NAMALWA (cell line): ENCODE results near the gene OVCA2.
"Not testable (repeated sequence)": the region's sequence is repeated elsewhere in the genome, so short reads cannot be mapped to it uniquely, and the experiment has no call there.

Experiments used
- DNase-seq: peaks from one replicate; pipeline ENCODE4 v3.0.0-alpha.2; 2015; ENCODE audit warnings: low spot score

OVCA2 gene

GRCh38 chr17:2041561-2042389 is at the start of gene OVCA2:
Gene OVCA2, plus strand, starts transcription at chr17:2042022. Its CDS starts 26 bp downstream, at chr17:2042048.
- DNase-seq = peak; percentile 90

- DNase-seq = no peak
These were observed 49.3 kb upstream of the OVCA2 start for GRCh38 chr17:1992541-1992940.

DNA sequence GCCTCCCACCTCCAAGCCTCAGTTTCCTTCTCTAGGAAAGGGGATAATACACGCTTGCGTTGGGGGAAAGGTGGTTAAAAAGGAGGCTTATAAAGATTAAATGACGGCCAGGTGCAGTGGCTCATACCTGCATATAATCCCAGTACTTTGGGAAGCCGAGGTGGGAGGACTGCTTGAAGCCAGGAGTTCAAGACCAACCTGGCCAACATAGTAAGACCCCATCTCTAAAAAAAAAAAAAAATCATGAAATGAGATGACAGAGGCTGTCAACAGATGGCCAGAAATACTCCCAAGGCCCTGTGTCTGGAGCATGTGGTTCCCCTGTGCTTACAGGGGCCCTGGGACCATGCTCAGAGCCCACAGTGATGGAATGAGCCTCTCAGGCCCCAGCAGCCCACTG is 47.1 kb upstream of the OVCA2 start:
- no peak for DNase-seq

DNA sequence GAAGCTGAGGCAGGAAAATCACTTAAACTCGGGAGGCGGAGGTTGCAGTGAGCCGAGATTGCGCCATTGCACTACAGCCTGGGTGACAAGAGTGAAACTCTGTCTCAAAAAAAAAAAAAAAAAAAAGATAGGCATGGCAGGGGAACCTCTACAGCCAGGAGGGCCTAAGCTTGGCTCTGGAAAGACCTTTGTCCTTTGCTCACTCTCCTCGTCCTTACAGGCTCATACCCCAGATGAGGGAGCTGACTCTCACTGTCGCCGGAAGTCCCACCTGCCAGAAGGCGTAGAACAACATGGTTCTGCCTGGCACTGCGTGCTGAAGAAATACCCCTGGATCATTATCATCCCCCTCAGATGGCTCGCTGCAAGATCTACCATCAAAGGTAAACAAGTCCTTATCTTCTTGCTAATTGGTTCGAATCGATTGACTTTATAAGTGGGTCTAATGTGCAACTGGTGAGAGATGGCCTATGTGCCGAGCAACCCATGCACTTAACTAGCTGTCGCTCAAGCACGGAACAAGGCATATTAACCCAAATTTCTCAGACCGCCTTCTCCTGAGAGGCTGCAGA is 46.4 kb upstream of the OVCA2 start:
- no peak for DNase-seq

DNA sequence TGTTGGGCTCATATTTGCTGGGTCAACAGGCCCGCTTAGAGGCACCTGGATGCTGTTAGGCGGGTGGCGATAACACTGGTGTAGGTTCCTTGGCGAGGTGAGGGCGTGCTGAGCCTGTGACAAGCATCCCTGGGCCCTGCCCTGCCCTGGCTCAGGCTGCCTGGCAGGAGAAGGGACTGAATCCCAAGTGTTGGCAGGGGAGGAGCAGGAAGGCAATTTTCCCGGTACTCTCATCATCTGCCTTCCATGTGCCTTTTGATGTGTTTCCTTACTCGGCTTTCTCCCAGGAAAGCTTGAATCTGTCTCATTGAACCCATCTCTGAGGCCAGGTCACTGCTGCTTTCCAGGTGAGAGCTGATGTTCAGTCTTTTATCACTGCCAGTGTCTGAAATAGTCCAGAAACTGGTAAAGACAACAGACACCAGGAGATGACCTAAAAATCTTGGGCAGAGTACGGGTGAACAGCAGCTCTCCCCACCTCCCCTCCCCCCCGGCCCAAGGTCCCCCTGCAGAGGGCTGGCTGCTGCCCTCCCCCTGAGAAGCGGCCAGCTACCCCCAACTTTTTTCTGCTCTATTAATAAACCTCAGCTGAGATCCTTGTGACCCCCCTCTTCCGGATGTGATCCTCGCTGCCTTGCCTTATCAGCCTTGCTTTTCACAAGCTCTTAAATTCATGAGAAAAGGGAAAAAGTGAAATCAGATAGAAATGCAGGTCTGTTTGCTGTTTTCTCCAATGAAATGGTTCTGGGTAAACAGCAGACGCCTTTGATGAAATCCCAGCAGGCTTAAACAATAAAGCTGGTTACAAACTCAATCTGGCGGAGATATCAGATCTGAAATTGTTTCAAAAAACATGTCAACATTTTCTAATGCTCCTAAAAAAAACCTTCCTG is 45.7 kb upstream of the OVCA2 start:
- no peak for DNase-seq

DNA sequence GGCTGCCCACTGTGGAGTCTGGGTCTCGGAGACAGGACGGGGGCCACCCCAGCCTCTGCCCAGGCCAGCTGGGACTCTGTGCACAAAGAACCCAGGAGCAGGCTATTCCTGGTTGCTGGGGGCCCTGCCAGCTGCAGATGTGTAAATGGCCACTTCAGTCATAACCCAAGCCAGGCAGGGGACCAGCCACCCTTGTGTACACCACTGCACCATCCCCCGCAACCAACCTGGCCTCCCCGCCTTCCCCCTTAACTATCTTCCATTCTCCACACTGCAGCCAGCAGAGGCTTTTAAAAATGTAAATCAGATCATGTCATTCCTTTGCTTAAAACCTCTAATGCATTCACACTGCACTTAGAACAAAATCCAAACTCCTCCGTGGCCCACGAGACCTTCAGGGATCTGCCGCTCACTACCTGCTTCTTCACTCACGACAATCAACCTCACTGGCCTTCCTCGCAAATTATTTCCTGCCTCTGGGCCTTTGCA is 45.0 kb upstream of the OVCA2 start:
- DNase-seq = no peak

DNA sequence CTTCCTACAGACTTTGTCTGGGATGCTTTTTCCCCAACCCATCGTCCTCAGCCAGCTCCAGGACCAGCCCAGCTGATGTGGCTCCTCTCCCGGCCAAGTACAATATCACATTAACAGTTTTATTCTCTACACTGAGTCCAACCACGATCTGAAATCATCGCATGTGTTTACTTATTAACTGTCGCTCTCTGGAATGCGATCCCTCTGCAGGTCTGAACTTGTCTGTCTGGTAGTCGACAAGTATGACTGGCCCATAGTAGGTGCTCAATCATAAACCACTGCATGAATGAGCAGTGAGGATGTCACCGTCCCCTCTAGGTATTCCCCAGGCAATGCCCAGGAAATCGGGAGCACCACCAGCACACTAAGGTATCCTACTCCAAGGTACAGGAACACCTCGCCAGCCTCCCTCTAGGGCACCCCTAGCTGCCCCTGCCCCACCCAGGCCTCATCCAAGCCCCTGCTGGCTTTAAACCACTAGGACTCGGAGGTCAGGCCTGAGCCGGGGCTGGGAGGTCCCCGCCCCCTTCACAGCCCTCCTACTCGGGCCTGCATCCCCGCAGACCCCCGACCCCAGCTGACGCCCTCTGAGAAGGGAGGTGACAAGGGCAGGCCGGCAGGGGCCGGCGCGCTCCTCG is 44.4 kb upstream of the OVCA2 start:
- DNase-seq = no peak

- DNase-seq = no peak
These were observed 43.7 kb upstream of the OVCA2 start for GRCh38 chr17:1997927-1998742.

DNA sequence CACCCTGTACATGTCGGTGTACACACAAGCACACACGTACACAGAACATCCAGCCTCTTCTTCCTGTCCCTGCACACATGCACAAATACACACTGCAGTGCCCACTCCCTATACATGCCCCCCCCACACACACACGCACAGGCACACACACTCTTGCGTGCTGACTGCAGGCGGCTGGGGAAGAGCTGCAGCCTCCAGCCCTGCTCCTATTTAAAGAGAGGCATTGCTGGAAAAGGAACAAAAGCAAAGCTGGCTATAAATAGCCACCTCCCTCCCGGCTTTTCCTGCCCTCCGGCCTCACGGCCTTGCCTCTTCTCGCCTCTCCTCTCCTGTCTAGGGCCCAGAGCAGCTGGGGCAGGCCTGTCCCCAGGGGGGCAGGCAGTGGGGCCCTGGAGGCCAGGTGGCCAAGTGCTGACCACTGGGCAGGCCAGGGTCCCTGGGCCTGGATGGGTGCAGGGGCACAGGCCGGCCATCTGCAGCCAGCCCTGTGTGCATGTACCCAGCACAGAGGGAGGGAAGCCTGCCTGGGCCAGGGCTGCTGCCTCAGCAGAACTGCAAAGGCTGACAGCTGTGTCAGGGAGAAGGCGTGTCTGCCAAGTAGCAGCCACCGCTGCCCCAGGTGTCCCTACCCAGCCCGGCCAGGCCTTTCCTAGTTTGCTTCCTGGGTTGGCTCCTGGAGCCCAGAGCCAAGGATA is 42.1 kb upstream of the OVCA2 start:
- no peak for DNase-seq

DNA sequence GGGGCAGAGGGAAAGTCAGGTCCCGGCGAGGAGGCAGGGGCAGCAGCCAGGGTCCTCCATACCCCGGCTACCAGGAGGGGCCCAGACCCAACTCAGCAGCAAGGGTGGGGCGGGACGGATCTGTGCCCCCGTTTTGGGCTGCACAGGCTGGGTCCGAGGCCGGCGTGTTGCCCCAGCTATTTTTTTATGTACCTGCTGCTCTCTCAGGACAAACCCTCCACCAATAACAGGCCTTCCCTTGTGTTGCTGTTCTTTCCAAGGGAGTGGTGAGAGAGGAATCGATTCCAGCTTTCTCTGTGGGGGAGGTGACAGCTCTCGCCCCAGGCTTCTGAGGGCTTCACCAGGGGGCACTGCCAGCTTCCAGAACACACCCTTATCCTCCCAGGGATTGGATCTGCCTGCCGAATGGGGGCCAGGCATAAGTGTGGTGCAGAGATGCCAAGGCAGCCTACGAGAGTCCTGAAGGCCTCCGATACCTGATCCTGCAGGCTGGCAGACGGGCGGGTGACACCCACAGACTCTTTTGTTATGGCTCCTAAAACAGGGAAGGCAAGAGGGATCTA is 39.0 kb upstream of the OVCA2 start:
- no peak for DNase-seq

GRCh38 chr17:2003525-2003924 is 38.3 kb upstream of the OVCA2 start:
- no peak for DNase-seq

DNA sequence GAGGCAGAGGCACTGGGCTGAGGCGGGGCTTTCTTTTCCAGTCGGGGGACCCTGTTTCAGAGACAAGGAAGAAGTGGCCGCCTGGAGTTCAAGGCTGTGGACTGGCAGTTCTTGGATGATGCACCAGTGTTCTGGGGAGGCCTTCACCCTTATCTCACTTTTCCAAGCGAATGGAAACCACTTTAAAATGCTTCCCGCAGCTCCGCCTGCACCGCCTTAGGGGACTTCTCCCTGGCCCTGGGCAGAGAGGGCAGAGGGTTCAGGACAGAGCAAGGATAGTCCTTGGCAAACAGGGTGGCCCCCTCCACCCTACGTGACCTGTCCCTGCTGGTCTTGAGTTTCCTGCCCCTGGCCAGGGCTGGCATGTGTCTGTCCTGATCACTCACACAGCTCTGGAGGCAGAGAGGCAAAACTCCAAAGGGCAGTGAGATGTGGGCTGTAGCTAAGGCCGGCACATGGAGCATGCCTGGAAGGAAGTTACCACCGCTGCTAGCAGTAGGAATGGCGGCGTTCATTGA is 37.3 kb upstream of the OVCA2 start:
- DNase-seq = no peak

DNA sequence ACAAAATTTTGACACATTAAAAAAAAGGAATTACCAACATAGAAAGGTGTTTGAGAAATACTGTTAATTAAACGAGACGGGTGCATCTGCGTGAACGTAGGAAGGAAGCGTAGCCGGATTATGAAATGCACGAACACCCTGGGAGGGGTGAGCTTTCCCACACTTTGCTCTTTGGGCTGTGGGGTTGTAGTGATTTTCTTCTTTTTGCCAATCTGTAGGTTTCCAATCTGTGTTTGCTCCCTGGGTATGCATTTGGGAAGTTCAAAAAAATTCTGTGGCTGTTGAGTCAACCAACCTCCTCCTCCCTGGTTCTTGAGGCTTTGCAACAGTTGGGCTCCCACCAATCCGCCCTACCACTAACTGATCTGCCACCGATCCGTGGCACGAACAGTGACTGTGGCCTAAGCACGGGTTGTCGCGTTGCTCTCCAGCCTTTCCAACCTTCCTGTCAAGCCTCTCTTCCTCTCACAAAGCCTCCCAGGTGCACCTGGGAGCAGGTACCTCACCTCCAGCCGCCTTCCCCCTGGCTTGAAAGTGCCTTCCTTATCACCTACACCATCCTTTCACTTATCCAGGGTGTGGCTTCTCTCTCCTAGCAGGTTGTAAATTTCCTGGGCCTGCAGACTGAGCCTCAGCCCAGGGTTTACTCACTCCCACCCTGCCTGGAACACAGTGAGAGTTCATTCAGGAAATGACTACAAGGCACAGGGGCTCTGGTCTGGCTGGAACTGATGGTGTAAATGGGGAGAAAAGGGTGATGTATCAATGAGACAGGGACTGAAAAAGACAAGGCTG is 33.3 kb upstream of the OVCA2 start:
- DNase-seq = no peak

GRCh38 chr17:2009737-2010136 is 32.1 kb upstream of the OVCA2 start:
- no peak for DNase-seq

- no peak for DNase-seq
These were observed 30.1 kb upstream of the OVCA2 start for GRCh38 chr17:2011411-2012371.

- DNase-seq = no peak
These were observed 29.3 kb upstream of the OVCA2 start for GRCh38 chr17:2012499-2012898.

DNA sequence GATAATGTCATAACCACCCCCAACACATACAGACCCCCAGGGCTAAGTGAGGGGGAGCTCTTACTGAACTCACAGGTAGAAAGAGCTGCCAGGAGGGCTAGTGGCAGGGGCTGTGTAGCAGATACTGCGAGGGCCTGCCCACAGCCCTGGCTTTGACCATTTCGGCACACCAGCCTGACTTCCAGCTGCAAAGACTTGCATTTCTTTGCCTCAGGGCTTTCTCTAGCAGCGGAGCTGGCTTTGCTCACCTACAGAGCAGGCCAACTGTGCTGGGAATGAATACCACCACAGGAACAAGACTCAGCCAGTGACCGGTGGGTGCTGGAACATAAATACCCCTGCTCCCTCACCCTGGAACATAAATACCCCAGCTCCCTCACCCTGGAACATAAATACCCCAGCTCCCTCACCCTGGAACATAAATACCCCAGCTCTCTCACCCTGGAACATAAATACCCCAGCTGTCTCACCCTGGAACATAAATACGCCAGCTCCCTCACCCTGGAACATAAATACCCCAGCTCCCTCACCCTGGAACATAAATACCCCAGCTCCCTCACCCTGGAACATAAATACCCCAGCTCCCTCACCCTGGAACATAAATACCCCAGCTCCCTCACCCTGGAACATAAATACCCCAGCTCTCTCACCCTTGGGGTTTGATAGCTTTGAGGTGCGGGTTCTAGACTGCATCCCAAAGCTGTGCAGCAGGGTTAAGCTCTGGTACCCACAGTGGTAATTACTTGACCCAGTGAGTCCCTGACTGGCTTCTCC is 28.4 kb upstream of the OVCA2 start:
- DNase-seq = not testable (repeated sequence)
